Measurements from ENCODE around the gene THOC1.

THOC1 gene

GRCh38 chr18:215448-216010 lies 52.3 kb downstream of the THOC1 start:
- no peak for TF ChIP-seq CTCF (IDR thresholded peaks at IDR 0.05; ENCODE audit: low read depth, low read length)
- no peak for DNase-seq (ENCODE audit: extremely low read depth, low read depth)

GRCh38 chr18:213966-214365 lies 53.9 kb downstream of the THOC1 start:
- TF ChIP-seq CTCF (IDR thresholded peaks at IDR 0.05; ENCODE audit: low read depth, low read length), result no peak
- DNase-seq (ENCODE audit: extremely low read depth, low read depth), result no peak

- no peak for TF ChIP-seq CTCF (IDR thresholded peaks at IDR 0.05; ENCODE audit: low read depth, low read length)
- DNase-seq (ENCODE audit: extremely low read depth, low read depth), result no peak
These were observed 54.3 kb downstream of the THOC1 start for GRCh38 chr18:213505-213904.

- TF ChIP-seq CTCF (IDR thresholded peaks at IDR 0.05; ENCODE audit: low read depth, low read length), result no peak; the same call in 1 of the 2 replicates
- DNase-seq (ENCODE audit: extremely low read depth, low read depth), result no peak
These were observed 55.1 kb downstream of the THOC1 start for GRCh38 chr18:212780-213179.

GRCh38 chr18:211582-211981 lies 56.3 kb downstream of the THOC1 start:
- DNase-seq (ENCODE audit: extremely low read depth, low read depth), result no peak
- no peak for TF ChIP-seq CTCF (IDR thresholded peaks at IDR 0.05; ENCODE audit: low read depth, low read length)

- DNase-seq (ENCODE audit: extremely low read depth, low read depth), result no peak
These were observed 57.1 kb downstream of the THOC1 start for GRCh38 chr18:210733-211132.

GRCh38 chr18:210075-210474 lies 57.8 kb downstream of the THOC1 start:
- TF ChIP-seq CTCF (IDR thresholded peaks at IDR 0.05; ENCODE audit: low read depth, low read length), result no peak
- DNase-seq (ENCODE audit: extremely low read depth, low read depth), result no peak

More at GRCh38 chr18:210733-211132, 57.1 kb downstream of the THOC1 start:
- TF ChIP-seq CTCF (IDR thresholded peaks at IDR 0.05; ENCODE audit: low read depth, low read length), result no peak

Measured in AG09319 (cell line).